Stimulated activated naive CD4-positive, alpha-beta T cell (primary cell): Measurements from ENCODE around the gene ZNHIT6.
"Not testable (repeated sequence)": the region's sequence is repeated elsewhere in the genome, so short reads cannot be mapped to it uniquely, and the experiment has no call there.

Experiments used
- DNase-seq, 6 experiments: peaks; one replicate each; lab custom pipeline; 2025; lab: John Stamatoyannopoulos, UW

The ZNHIT6 gene

GRCh38 chr1:85707990-85708828, at the start of gene ZNHIT6:
ZNHIT6 (minus strand) TSS chr1:85708433; CDS start chr1:85708284, 149 bp downstream.
- DNase-seq, result peak; percentile 76 to 88 (median 85)

- no peak for DNase-seq
Observed at GRCh38 chr1:85756864-85757263, 48.6 kb upstream of the ZNHIT6 start.

- DNase-seq, result no peak
Observed at GRCh38 chr1:85748120-85748519, 39.9 kb upstream of the ZNHIT6 start.

GRCh38 chr1:85746777-85747176, 38.5 kb upstream of the ZNHIT6 start:
- DNase-seq, result no peak

- no peak for DNase-seq
Observed at GRCh38 chr1:85743814-85744213, 35.6 kb upstream of the ZNHIT6 start.

GRCh38 chr1:85734931-85735330, 26.7 kb upstream of the ZNHIT6 start:
- DNase-seq, result no peak

- DNase-seq, result no peak
Observed at GRCh38 chr1:85718678-85719340, 10.6 kb upstream of the ZNHIT6 start.

- not testable (repeated sequence) for DNase-seq
Observed at GRCh38 chr1:85714418-85715114, 6.3 kb upstream of the ZNHIT6 start.

GRCh38 chr1:85708829-85709227, 595 bp upstream of the ZNHIT6 start:
- no peak for DNase-seq

- DNase-seq, result no peak
Observed at GRCh38 chr1:85707267-85707989, 805 bp downstream of the ZNHIT6 start.

GRCh38 chr1:85705940-85706339, 2.3 kb downstream of the ZNHIT6 start:
- DNase-seq, result no peak

- DNase-seq, result no peak
Observed at GRCh38 chr1:85700422-85700821, 7.8 kb downstream of the ZNHIT6 start.

- DNase-seq, result no peak
Observed at GRCh38 chr1:85697895-85698294, 10.3 kb downstream of the ZNHIT6 start.

- no peak for DNase-seq
Observed at GRCh38 chr1:85692730-85693314, 15.4 kb downstream of the ZNHIT6 start.

GRCh38 chr1:85689775-85690404, 18.3 kb downstream of the ZNHIT6 start:
- no peak for DNase-seq

GRCh38 chr1:85683292-85684025, 24.8 kb downstream of the ZNHIT6 start:
- no peak for DNase-seq

- no peak for DNase-seq
Observed at GRCh38 chr1:85681087-85681486, 27.1 kb downstream of the ZNHIT6 start.

GRCh38 chr1:85678193-85678592, 30.0 kb downstream of the ZNHIT6 start:
- no peak for DNase-seq

- DNase-seq, result no peak
Observed at GRCh38 chr1:85677656-85678055, 30.6 kb downstream of the ZNHIT6 start.

- no peak for DNase-seq
Observed at GRCh38 chr1:85672031-85672660, 36.1 kb downstream of the ZNHIT6 start.
